Measurements from ENCODE around the gene PPIL1. TPM values are rescaled to one million over a fixed set of nuclear protein-coding genes. Genes with fewer than 3 reads are reported as not detected.

Gene PPIL1
- total and polyA plus RNA-seq, 2 experiments from 2014 or later = 20.4 to 27.1 TPM

DNA sequence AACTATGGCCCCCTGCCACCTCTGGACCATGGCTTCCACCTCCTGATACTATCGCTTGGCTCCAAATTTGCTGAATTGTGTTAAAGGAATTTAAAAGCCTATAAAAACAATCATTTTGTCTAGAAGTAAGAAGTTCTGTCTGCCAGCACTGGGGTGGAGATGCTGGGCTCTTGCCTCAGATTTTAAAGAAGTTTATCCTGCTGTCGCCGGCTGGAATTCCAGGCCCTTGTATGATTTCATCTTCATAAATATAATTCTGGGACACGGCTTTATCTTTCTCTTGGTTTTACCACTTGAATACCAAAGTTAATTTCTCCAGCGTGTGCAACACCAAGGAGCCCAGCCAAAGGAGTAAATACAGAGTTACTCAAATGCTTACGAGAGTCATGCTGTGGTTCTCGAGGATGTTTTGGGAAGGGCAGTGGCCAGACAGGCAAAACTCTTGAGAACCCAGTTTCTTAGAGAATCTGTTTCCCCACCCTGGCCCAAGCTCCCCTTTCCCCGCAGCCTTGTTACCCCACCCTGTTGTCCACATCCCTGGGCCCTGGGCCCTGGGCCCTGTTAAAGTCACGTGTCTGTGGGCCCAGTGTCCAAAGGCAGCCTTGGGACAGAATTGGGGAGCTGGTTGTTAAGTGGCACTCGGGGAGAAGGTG is 43.1 kb upstream of the PPIL1 start:
- H3K27me3 ChIP-seq (replicated peaks; ENCODE audit: insufficient read depth) = no peaks in the 10 kb centered on the region
- peaks cover 68% of the 10 kb centered on the region for H3K4me1 ChIP-seq (ENCODE audit: insufficient read depth)
- no peaks in the 10 kb centered on the region for H3K79me2 ChIP-seq (ENCODE audit: insufficient read depth)
- H3K27ac ChIP-seq = peak overlapping the region; percentile 97
- H3K9me3 ChIP-seq (ENCODE audit: low read depth) = no peaks in the 10 kb centered on the region
- no peaks in the 10 kb centered on the region for H4K20me1 ChIP-seq (ENCODE audit: insufficient read depth)
- H3K4me2 ChIP-seq (ENCODE audit: unreplicated experiment) = peak overlapping the region; percentile 57
- 9 to 11% methylated on average over 10 of the region's 10 CpGs for WGBS, 2 experiments (ENCODE audit: low coverage in 1 of 2, low lambda C conversion rate in 2 of 2, missing lambda C conversion rate in 2 of 2)
- H3K9ac ChIP-seq = peak overlapping the region; percentile 78
- no peaks in the 10 kb centered on the region for H3K9me2 ChIP-seq (ENCODE audit: insufficient read depth)
- H2AFZ ChIP-seq = no peak overlapping the region
- TF ChIP-seq EZH2 (IDR thresholded peaks at IDR 0.05; ENCODE audit: insufficient read depth, poor library complexity, severe bottlenecking) (no peak), EZH2phosphoT487 (IDR thresholded peaks at IDR 0.05; ENCODE audit: insufficient read depth, low read depth) (0 out of 2 replicates have a peak, but pooled peaks have one; percentile 43)
- peaks cover 56% of the 10 kb centered on the region for H3F3A ChIP-seq (ENCODE audit: insufficient read depth)
- DNase-seq = peak; percentile 96
- in situ Hi-C loops (cut with MboI) = no loop called here
- H3K4me3 ChIP-seq = 0 out of 2 replicates have a peak overlapping the region, but pooled peaks have one; percentile 1
- peaks cover 24% of the 10 kb centered on the region; the same call in 1 of the 2 replicates for H3K36me3 ChIP-seq (ENCODE audit: low read depth)

DNA sequence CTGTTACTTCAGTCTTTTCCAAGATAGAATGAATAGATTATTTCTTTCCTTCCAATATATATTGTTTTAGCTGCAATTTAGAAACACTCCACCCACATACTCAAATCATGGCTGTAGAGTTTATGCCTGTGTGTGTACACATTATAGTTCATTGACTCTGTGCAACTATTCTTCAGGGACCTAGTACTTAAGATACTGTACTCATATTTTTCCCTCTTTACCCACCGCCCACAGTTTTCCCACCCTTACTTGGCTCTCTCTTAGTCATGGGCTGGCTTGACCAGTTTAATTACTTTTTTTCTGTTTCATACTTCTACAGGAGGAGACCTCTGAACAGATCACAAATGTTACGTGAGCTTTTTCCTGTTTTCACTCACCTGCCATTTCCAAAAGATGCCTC is 41.5 kb upstream of the PPIL1 start:
- Histone ChIP-seq H3K79me2 (ENCODE audit: insufficient read depth) (no peaks in the 10 kb centered on the region), H4K20me1 (ENCODE audit: insufficient read depth) (no peaks in the 10 kb centered on the region), H3K9me3 (ENCODE audit: low read depth) (no peaks in the 10 kb centered on the region), H3K27ac (peak overlapping the region; percentile 97), H3K4me3 (no peak overlapping the region), H3F3A (ENCODE audit: insufficient read depth) (peaks cover 68% of the 10 kb centered on the region), H3K36me3 (ENCODE audit: low read depth) (peaks cover 24% of the 10 kb centered on the region; the same call in 1 of the 2 replicates), H3K9me2 (ENCODE audit: insufficient read depth) (no peaks in the 10 kb centered on the region), H2AFZ (no peak overlapping the region), H3K27me3 (replicated peaks; ENCODE audit: insufficient read depth) (no peaks in the 10 kb centered on the region), H3K4me2 (ENCODE audit: unreplicated experiment) (peak overlapping the region; percentile 3), H3K9ac (peak overlapping the region; percentile 78; the same call in 1 of the 2 replicates), H3K4me1 (ENCODE audit: insufficient read depth) (peaks cover 76% of the 10 kb centered on the region)
- DNase-seq = peak; percentile 82
- TF ChIP-seq EZH2phosphoT487 (IDR thresholded peaks at IDR 0.05; ENCODE audit: insufficient read depth, low read depth) (no peak), EZH2 (IDR thresholded peaks at IDR 0.05; ENCODE audit: insufficient read depth, poor library complexity, severe bottlenecking) (no peak)
- in situ Hi-C loops (cut with MboI) = no loop called here
- WGBS, 2 experiments (ENCODE audit: low coverage in 1 of 2, low lambda C conversion rate in 2 of 2, missing lambda C conversion rate in 2 of 2) = 92 to 94% methylated on average over 2 of the region's 2 CpGs

DNA sequence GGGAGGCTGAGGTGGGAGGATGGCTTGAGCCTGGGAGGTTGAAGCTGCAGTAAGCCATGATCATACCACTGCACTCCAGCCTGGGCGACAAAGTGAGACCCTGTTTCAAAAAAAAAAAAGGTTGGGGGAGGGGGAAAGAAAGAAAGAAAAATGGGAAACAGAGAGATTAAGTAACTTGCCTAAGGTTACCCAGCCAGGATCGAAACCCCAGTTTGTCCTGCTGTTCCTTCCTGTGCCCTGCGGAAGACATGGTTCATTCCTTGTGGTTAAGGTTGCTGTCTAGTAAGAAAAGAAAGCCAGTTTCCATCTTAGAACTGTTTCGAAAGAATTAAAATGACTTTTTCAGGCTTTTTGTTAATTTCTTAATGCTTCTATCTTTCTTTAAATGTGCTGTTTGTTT is 41.0 kb upstream of the PPIL1 start:
- Histone ChIP-seq H3K9ac (no peak overlapping the region), H2AFZ (no peak overlapping the region), H3K4me2 (ENCODE audit: unreplicated experiment) (peak overlapping the region; percentile 3), H3K4me1 (ENCODE audit: insufficient read depth) (peaks cover 72% of the 10 kb centered on the region), H3K4me3 (no peak overlapping the region), H3F3A (ENCODE audit: insufficient read depth) (peaks cover 68% of the 10 kb centered on the region), H3K9me3 (ENCODE audit: low read depth) (no peaks in the 10 kb centered on the region), H3K9me2 (ENCODE audit: insufficient read depth) (no peaks in the 10 kb centered on the region), H3K27me3 (replicated peaks; ENCODE audit: insufficient read depth) (no peaks in the 10 kb centered on the region), H3K27ac (no peak overlapping the region), H4K20me1 (ENCODE audit: insufficient read depth) (no peaks in the 10 kb centered on the region), H3K36me3 (ENCODE audit: low read depth) (peaks cover 24% of the 10 kb centered on the region; the same call in 1 of the 2 replicates), H3K79me2 (ENCODE audit: insufficient read depth) (0 out of 2 replicates have a peak, but pooled peaks cover under 1% of the 10 kb centered on the region)
- in situ Hi-C loops (cut with MboI) = no loop called here
- WGBS, 2 experiments (ENCODE audit: low coverage in 1 of 2, low lambda C conversion rate in 2 of 2, missing lambda C conversion rate in 2 of 2) = 97 to 98% methylated on average over 4 of the region's 4 CpGs
- no peak for DNase-seq
- TF ChIP-seq EZH2phosphoT487 (IDR thresholded peaks at IDR 0.05; ENCODE audit: insufficient read depth, low read depth) (no peak), EZH2 (IDR thresholded peaks at IDR 0.05; ENCODE audit: insufficient read depth, poor library complexity, severe bottlenecking) (no peak)

DNA sequence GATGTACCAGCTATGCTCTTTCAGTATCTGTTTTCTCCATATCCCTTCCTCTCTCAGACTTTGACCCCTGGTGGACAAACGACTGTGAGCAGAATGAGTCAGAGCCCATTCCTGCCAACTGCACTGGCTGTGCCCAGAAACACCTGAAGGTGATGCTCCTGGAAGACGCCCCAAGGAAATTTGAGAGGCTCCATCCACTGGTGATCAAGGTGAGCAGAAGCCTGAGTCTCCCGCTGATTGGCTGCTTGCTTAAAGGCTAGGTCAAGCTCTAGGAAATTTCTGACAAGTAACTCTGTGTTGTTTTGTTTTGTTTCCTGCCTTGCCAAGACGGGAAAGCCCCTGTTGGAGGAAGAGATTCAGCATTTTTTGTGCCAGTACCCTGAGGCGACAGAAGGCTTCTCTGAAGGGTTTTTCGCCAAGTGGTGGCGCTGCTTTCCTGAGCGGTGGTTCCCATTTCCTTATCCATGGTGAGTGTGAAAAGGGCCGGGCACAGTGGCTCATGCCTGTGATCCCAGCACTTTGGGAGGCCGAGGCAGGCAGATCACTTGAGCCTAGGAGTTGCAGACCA is 39.7 kb upstream of the PPIL1 start:
- 84 to 87% methylated on average over 10 of the region's 10 CpGs for WGBS, 2 experiments (ENCODE audit: low coverage in 1 of 2, low lambda C conversion rate in 2 of 2, missing lambda C conversion rate in 2 of 2)
- TF ChIP-seq EZH2 (IDR thresholded peaks at IDR 0.05; ENCODE audit: insufficient read depth, poor library complexity, severe bottlenecking) (no peak), EZH2phosphoT487 (IDR thresholded peaks at IDR 0.05; ENCODE audit: insufficient read depth, low read depth) (no peak)
- Histone ChIP-seq H3K4me1 (ENCODE audit: insufficient read depth) (peaks cover 59% of the 10 kb centered on the region), H3K9me2 (ENCODE audit: insufficient read depth) (no peaks in the 10 kb centered on the region), H2AFZ (no peak overlapping the region), H3K27ac (no peak overlapping the region), H3K27me3 (replicated peaks; ENCODE audit: insufficient read depth) (no peaks in the 10 kb centered on the region), H3K9me3 (ENCODE audit: low read depth) (no peaks in the 10 kb centered on the region), H3K4me3 (no peak overlapping the region), H3K36me3 (ENCODE audit: low read depth) (peaks cover 17% of the 10 kb centered on the region; the same call in 1 of the 2 replicates), H4K20me1 (ENCODE audit: insufficient read depth) (no peaks in the 10 kb centered on the region), H3K79me2 (ENCODE audit: insufficient read depth) (peaks cover 12% of the 10 kb centered on the region), H3K9ac (no peak overlapping the region), H3K4me2 (ENCODE audit: unreplicated experiment) (no peak overlapping the region), H3F3A (ENCODE audit: insufficient read depth) (peaks cover 56% of the 10 kb centered on the region)
- peak; percentile 71 for DNase-seq
- in situ Hi-C loops (cut with MboI) = no loop called here
